ENCODE results near the gene TENT5C. TPM values are rescaled to one million over a fixed set of nuclear protein-coding genes. Genes with fewer than 3 reads are reported as not detected.

TENT5C gene
- total RNA-seq, 1 experiment from 2014 or later: 1.4 TPM

- ATAC-seq (no peak), DNase-seq (ENCODE audit: low read depth, low spot score) (no peak)
- CTCF ChIA-PET: no interaction called here
- Histone ChIP-seq H3K27me3 (ENCODE audit: insufficient read depth, low read length) (no peaks in the 10 kb centered on the region), H3K36me3 (ENCODE audit: control insufficient read depth in 1 of 2, insufficient read depth in 2 of 2, low read length in 2 of 2) (no peaks in the 10 kb centered on the region), H3K79me2 (ENCODE audit: insufficient read depth, low read length) (no peaks in the 10 kb centered on the region), H3K27ac (ENCODE audit: low read depth, low read length) (no peak overlapping the region), H3K4me1 (ENCODE audit: control insufficient read depth in 1 of 2, insufficient read depth in 2 of 2, low read length in 2 of 2) (no peaks in the 10 kb centered on the region; a peak in 1 of 4 replicates), H3K9ac (ENCODE audit: low read length) (no peak overlapping the region), H3K4me2 (ENCODE audit: low read length) (no peak overlapping the region), H3K9me2 (ENCODE audit: insufficient read depth) (no peaks in the 10 kb centered on the region), H2AFZ (ENCODE audit: low read depth, low read length, poor library complexity, severe bottlenecking) (no peak overlapping the region), H3K4me3 (replicated peaks in 1 of 2; ENCODE audit: low read depth in 1 of 2, low read length in 2 of 2) (no peak overlapping the region), H4K20me1 (ENCODE audit: insufficient read depth) (no peaks in the 10 kb centered on the region), H3K9me3 (ENCODE audit: control insufficient read depth in 1 of 2, insufficient read depth in 1 of 2, low read depth in 1 of 2, low read length in 2 of 2) (no peaks in the 10 kb centered on the region)
- POLR2A ChIA-PET: no interaction called here
- BruUV-seq (replicated peaks): no TSS peak
- intact Hi-C loops (cut with micrococcal nuclease): no loop called here
- RAD21 ChIA-PET (ENCODE audit: low non-redundant PET in 1 of 2, low total read pairs in 2 of 2, uncharacterized antibody in 2 of 2, unreplicated experiment in 2 of 2): no interaction called here
- no peak for TF ChIP-seq MAX (IDR thresholded peaks at IDR 0.05)
- no peak for TF ChIP-seq CBX3 (IDR thresholded peaks at IDR 0.05; ENCODE audit: low read depth)
- TF ChIP-seq ELF1 (IDR thresholded peaks at IDR 0.05; ENCODE audit: borderline replicate concordance, low read depth): no peak
- TF ChIP-seq SP1 (IDR thresholded peaks at IDR 0.05; ENCODE audit: low read depth): no peak
- TF ChIP-seq POLR2AphosphoS5 (IDR thresholded peaks at IDR 0.05; ENCODE audit: low read depth, low read length): no peak
- TF ChIP-seq JUND (IDR thresholded peaks at IDR 0.05): no peak
- TF ChIP-seq EZH2phosphoT487 (IDR thresholded peaks at IDR 0.05; ENCODE audit: borderline replicate concordance): no peak
- TF ChIP-seq SIN3A (IDR thresholded peaks at IDR 0.05; ENCODE audit: low read depth): no peak
- TF ChIP-seq REST (IDR thresholded peaks at IDR 0.05; ENCODE audit: low read depth): no peak
- no peak for TF ChIP-seq SRF (IDR thresholded peaks at IDR 0.05; ENCODE audit: low read depth)
- TF ChIP-seq FOSL1 (IDR thresholded peaks at IDR 0.05; ENCODE audit: low read depth): no peak
- TF ChIP-seq ZBTB33 (IDR thresholded peaks at IDR 0.05; ENCODE audit: extremely low read depth, insufficient replicate concordance, low read length): no peak
- no peak for TF ChIP-seq ZNF274 (IDR thresholded peaks at IDR 0.05; ENCODE audit: low read depth, low read length)
- no peak for TF ChIP-seq YY1 (IDR thresholded peaks at IDR 0.05; ENCODE audit: extremely low read depth, insufficient replicate concordance, low read depth, low read length)
Measured at GRCh38 chr1:117574161-117574835, 31.6 kb upstream of the TENT5C start.
